Measurements from ENCODE around the gene FLAD1. TPM values are rescaled to one million over a fixed set of nuclear protein-coding genes. Genes with fewer than 3 reads are reported as not detected.

The FLAD1 gene
- total RNA-seq, 4 donors from 2014 or later = 12.6 to 33.8 (median 20.7) TPM

GRCh38 chr1:154956544-154956941 lies 26.6 kb upstream of the FLAD1 start:
- no peak for TF ChIP-seq CTCF (IDR thresholded peaks at IDR 0.05)
- TF ChIP-seq POLR2A (IDR thresholded peaks at IDR 0.05) = no peak
- Histone ChIP-seq H3K27me3 (no peaks in the 10 kb centered on the region), H3K9me3 (no peaks in the 10 kb centered on the region), H3K4me3 (peak overlapping the region; percentile 48 to 57), H3K36me3 (no peaks in the 10 kb centered on the region), H3K27ac (peak overlapping the region; percentile 76 to 79), H3K4me1 (peaks cover 3 to 22% of the 10 kb centered on the region in 2 donors)
- peak in 1 of 2 donors; percentile 46 for DNase-seq
- intact Hi-C loops (cut with DNase I; ENCODE audit: low total_unique reads) = no loop called here

- peak overlapping the region; percentile 5 to 76 for H3K27ac ChIP-seq
These were observed 26.0 kb upstream of the FLAD1 start for GRCh38 chr1:154957091-154957657.

GRCh38 chr1:154958036-154958435 lies 25.1 kb upstream of the FLAD1 start:
- no peak overlapping the region for H3K4me3 ChIP-seq
- no peaks in the 10 kb centered on the region for H3K27me3 ChIP-seq
- TF ChIP-seq POLR2A (IDR thresholded peaks at IDR 0.05) (no peak), CTCF (IDR thresholded peaks at IDR 0.05) (no peak)
- intact Hi-C loops (cut with DNase I; ENCODE audit: low total_unique reads) = no loop called here
- DNase-seq = no peak
- H3K4me1 ChIP-seq = peaks cover 3 to 26% of the 10 kb centered on the region in 2 donors
- no peak overlapping the region for H3K27ac ChIP-seq
- H3K36me3 ChIP-seq = no peaks in the 10 kb centered on the region
- H3K9me3 ChIP-seq = no peaks in the 10 kb centered on the region

More at GRCh38 chr1:154957091-154957657, 26.0 kb upstream of the FLAD1 start:
- no peak overlapping the region for H3K4me3 ChIP-seq
- intact Hi-C loops (cut with DNase I; ENCODE audit: low total_unique reads) = no loop called here
- H3K4me1 ChIP-seq = peaks cover 3 to 22% of the 10 kb centered on the region in 2 donors
- no peaks in the 10 kb centered on the region for H3K36me3 ChIP-seq
- H3K9me3 ChIP-seq = no peaks in the 10 kb centered on the region
- no peak for DNase-seq
- no peaks in the 10 kb centered on the region for H3K27me3 ChIP-seq
- no peak for TF ChIP-seq POLR2A (IDR thresholded peaks at IDR 0.05)
- no peak for TF ChIP-seq CTCF (IDR thresholded peaks at IDR 0.05)

GRCh38 chr1:154958681-154959425 lies 24.3 kb upstream of the FLAD1 start:
- H3K36me3 ChIP-seq = no peaks in the 10 kb centered on the region
- no peak overlapping the region for H3K4me3 ChIP-seq
- H3K27ac ChIP-seq = no peak overlapping the region
- TF ChIP-seq POLR2A (IDR thresholded peaks at IDR 0.05) (no peak), CTCF (IDR thresholded peaks at IDR 0.05) (no peak)
- intact Hi-C loops (cut with DNase I; ENCODE audit: low total_unique reads) = no loop called here
- no peaks in the 10 kb centered on the region for H3K9me3 ChIP-seq
- no peak for DNase-seq
- no peaks in the 10 kb centered on the region for H3K27me3 ChIP-seq
- peaks cover 3 to 20% of the 10 kb centered on the region in 2 donors for H3K4me1 ChIP-seq

GRCh38 chr1:154959426-154959780 lies 23.7 kb upstream of the FLAD1 start:
- no peak for DNase-seq
- no peak overlapping the region for H3K27ac ChIP-seq
- no peaks in the 10 kb centered on the region for H3K9me3 ChIP-seq
- peaks cover 3 to 18% of the 10 kb centered on the region in 2 donors for H3K4me1 ChIP-seq
- H3K36me3 ChIP-seq = no peaks in the 10 kb centered on the region
- no peak overlapping the region for H3K4me3 ChIP-seq
- TF ChIP-seq POLR2A (IDR thresholded peaks at IDR 0.05) = no peak
- TF ChIP-seq CTCF (IDR thresholded peaks at IDR 0.05) = no peak
- H3K27me3 ChIP-seq = no peaks in the 10 kb centered on the region
- intact Hi-C loops (cut with DNase I; ENCODE audit: low total_unique reads) = no loop called here

Data from uterus (tissue), 4 donors.